ENCODE measurements around the gene GLYATL2. TPM values are rescaled to one million over a fixed set of nuclear protein-coding genes. Genes with fewer than 3 reads are reported as not detected.

GLYATL2 gene
- total RNA-seq, 2 experiments from 2014 or later = not detected

DNA sequence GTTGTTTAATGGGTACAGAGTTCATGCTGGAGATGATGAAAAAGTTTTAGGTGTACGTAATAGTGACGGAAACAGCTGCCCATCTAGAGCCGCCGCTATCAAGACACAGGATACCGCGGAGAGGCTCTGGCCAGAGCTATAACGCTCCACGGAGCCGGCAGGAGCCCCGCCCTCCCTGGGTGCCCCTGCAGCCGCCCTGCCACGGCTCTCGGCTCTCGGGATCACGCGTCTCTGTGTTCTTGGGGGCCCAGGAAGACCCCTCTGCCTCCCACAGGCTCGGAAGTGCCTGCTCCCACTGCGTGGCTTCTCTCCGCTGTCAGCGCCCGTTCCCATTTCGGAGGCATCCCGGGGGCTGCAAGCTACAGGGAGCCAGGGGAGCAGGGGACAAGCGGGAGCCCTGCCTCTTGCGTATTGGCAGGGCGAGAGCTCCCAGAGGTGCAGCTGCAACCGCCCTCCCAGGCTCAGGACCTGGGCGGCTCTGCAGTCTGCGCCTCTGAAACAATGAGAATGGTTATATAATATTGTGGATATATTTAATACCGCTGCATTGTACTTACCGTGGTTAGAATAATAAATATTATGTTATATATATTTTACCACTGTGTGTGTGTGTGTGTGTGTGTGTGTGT is 13.7 kb downstream of the GLYATL2 start:
- H3K27me3 Mint-ChIP-seq = peaks cover 42% of the 10 kb centered on the region
- CTCF ChIA-PET = no interaction called here
- TF ChIP-seq, protein P1, sequence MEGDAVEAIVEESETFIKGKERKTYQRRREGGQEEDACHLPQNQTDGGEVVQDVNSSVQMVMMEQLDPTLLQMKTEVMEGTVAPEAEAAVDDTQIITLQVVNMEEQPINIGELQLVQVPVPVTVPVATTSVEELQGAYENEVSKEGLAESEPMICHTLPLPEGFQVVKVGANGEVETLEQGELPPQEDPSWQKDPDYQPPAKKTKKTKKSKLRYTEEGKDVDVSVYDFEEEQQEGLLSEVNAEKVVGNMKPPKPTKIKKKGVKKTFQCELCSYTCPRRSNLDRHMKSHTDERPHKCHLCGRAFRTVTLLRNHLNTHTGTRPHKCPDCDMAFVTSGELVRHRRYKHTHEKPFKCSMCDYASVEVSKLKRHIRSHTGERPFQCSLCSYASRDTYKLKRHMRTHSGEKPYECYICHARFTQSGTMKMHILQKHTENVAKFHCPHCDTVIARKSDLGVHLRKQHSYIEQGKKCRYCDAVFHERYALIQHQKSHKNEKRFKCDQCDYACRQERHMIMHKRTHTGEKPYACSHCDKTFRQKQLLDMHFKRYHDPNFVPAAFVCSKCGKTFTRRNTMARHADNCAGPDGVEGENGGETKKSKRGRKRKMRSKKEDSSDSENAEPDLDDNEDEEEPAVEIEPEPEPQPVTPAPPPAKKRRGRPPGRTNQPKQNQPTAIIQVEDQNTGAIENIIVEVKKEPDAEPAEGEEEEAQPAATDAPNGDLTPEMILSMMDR (IDR thresholded peaks at IDR 0.05) = no peak
- H3K36me3 Mint-ChIP-seq (ENCODE audit: low read depth) = no peaks in the 10 kb centered on the region
- Histone ChIP-seq H3K36me3 (ENCODE audit: insufficient read depth, low read length) (no peaks in the 10 kb centered on the region), H3K9me3 (ENCODE audit: control insufficient read depth in 1 of 2, insufficient read depth in 1 of 2, low read length in 2 of 2) (peaks cover 7 to 8% of the 10 kb centered on the region in 2 experiments), H3K27me3 (ENCODE audit: control insufficient read depth in 1 of 2, insufficient read depth in 2 of 2, low read length in 2 of 2) (peaks cover 0 to 2% of the 10 kb centered on the region in 2 experiments), H3K4me3 (ENCODE audit: low read length) (no peak overlapping the region), H3K27ac (ENCODE audit: low read depth in 1 of 2, low read length in 2 of 2) (no peak overlapping the region), H3K4me1 (ENCODE audit: insufficient read depth, low read length) (no peaks in the 10 kb centered on the region)
- no peaks in the 10 kb centered on the region for H3K9me3 Mint-ChIP-seq
- POLR2A ChIA-PET = no interaction called here
- intact Hi-C loops (cut with DNase I, micrococcal nuclease) = no loop called here
- no peak overlapping the region for H3K4me3 Mint-ChIP-seq
- no peaks in the 10 kb centered on the region for H3K4me1 Mint-ChIP-seq (ENCODE audit: low read depth)
- ATAC-seq (ENCODE audit: poor library complexity) = no peak
- no peak overlapping the region for H3K27ac Mint-ChIP-seq
- DNase-seq = no peak

DNA sequence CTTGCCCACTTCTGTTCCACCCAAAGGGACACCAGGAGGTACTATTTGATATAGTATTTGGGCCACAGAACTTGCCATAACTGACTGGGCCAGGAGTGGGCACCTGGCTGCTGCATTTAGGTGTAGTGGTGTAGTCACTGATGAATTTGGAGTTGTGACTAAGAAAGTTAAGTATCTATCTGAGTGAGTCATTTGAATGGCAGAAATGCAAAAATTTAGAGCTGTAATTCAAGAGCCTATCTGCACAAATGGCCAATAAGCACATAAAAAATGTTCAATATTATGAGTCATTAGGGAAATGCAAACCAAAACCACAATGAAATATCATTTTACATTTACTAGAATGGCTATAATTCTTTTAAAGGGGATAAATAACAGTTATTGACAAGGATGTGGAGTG is 14.7 kb downstream of the GLYATL2 start:
- POLR2A ChIA-PET = no interaction called here

DNA sequence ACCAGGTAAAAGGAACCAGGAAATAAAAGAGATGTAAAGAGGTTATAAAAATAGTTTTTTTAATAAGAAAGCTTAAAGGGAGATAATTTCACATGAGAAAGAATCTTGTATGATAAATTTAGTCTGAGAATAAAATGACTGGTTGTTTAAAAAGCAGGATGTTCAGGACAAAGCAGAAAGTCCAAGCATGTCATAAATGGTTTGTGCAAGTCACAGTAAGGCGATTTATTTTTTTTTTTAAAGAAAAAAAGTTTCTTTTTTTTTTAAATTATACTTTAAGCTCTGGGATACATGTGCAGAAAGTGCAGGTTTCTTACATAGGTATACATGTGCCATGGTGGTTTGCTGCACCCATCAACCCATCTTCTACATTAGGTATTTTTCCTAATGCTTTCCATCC is 30.8 kb downstream of the GLYATL2 start:
- POLR2A ChIA-PET = no interaction called here

More for the DNA sequence above, 14.7 kb downstream of the GLYATL2 start:
- no peaks in the 10 kb centered on the region for H3K36me3 ChIP-seq (ENCODE audit: insufficient read depth, low read length)
- H3K4me3 ChIP-seq (ENCODE audit: low read length) = no peak overlapping the region
- intact Hi-C loops (cut with DNase I, micrococcal nuclease) = no loop called here
- no peak for DNase-seq
- ATAC-seq (ENCODE audit: poor library complexity) = no peak
- H3K4me3 Mint-ChIP-seq = no peak overlapping the region
- no peak overlapping the region for H3K27ac Mint-ChIP-seq
- TF ChIP-seq, protein P1 (IDR thresholded peaks at IDR 0.05) = no peak
- peaks cover 7 to 13% of the 10 kb centered on the region in 2 experiments for H3K9me3 ChIP-seq (ENCODE audit: control insufficient read depth in 1 of 2, insufficient read depth in 1 of 2, low read length in 2 of 2)
- no peaks in the 10 kb centered on the region for H3K4me1 ChIP-seq (ENCODE audit: insufficient read depth, low read length)
- CTCF ChIA-PET = no interaction called here
- peaks cover 37% of the 10 kb centered on the region for H3K27me3 Mint-ChIP-seq
- H3K36me3 Mint-ChIP-seq (ENCODE audit: low read depth) = no peaks in the 10 kb centered on the region
- no peaks in the 10 kb centered on the region for H3K4me1 Mint-ChIP-seq (ENCODE audit: low read depth)
- H3K9me3 Mint-ChIP-seq = no peaks in the 10 kb centered on the region
- no peak overlapping the region for H3K27ac ChIP-seq (ENCODE audit: low read depth in 1 of 2, low read length in 2 of 2)
- peaks cover 0 to 2% of the 10 kb centered on the region in 2 experiments for H3K27me3 ChIP-seq (ENCODE audit: control insufficient read depth in 1 of 2, insufficient read depth in 2 of 2, low read length in 2 of 2)

More for the DNA sequence above, 30.8 kb downstream of the GLYATL2 start:
- intact Hi-C loops (cut with DNase I, micrococcal nuclease) = no loop called here
- Histone ChIP-seq H3K27ac (ENCODE audit: low read depth in 1 of 2, low read length in 2 of 2) (no peak overlapping the region), H3K27me3 (ENCODE audit: control insufficient read depth in 1 of 2, insufficient read depth in 2 of 2, low read length in 2 of 2) (no peaks in the 10 kb centered on the region), H3K36me3 (ENCODE audit: insufficient read depth, low read length) (no peaks in the 10 kb centered on the region), H3K4me3 (ENCODE audit: low read length) (no peak overlapping the region), H3K4me1 (ENCODE audit: insufficient read depth, low read length) (no peaks in the 10 kb centered on the region), H3K9me3 (ENCODE audit: control insufficient read depth in 1 of 2, insufficient read depth in 1 of 2, low read length in 2 of 2) (peaks cover 7 to 13% of the 10 kb centered on the region in 2 experiments)
- Mint-ChIP-seq H3K27ac (no peak overlapping the region), H3K36me3 (ENCODE audit: low read depth) (no peaks in the 10 kb centered on the region), H3K4me3 (no peak overlapping the region), H3K4me1 (ENCODE audit: low read depth) (no peaks in the 10 kb centered on the region), H3K9me3 (peaks cover 4% of the 10 kb centered on the region), H3K27me3 (peaks cover 7% of the 10 kb centered on the region)
- ATAC-seq (ENCODE audit: poor library complexity) = no peak
- TF ChIP-seq, protein P1 (IDR thresholded peaks at IDR 0.05) = no peak
- no peak for DNase-seq
- CTCF ChIA-PET = no interaction called here

Measured in CD4-positive, alpha-beta T cell (primary cell).